ENCODE results near the gene TCP11L1. TPM values are rescaled to one million over a fixed set of nuclear protein-coding genes. Genes with fewer than 3 reads are reported as not detected.

TCP11L1 gene
- total RNA-seq, 1 experiment from 2014 or later, result 16.8 TPM

DNA sequence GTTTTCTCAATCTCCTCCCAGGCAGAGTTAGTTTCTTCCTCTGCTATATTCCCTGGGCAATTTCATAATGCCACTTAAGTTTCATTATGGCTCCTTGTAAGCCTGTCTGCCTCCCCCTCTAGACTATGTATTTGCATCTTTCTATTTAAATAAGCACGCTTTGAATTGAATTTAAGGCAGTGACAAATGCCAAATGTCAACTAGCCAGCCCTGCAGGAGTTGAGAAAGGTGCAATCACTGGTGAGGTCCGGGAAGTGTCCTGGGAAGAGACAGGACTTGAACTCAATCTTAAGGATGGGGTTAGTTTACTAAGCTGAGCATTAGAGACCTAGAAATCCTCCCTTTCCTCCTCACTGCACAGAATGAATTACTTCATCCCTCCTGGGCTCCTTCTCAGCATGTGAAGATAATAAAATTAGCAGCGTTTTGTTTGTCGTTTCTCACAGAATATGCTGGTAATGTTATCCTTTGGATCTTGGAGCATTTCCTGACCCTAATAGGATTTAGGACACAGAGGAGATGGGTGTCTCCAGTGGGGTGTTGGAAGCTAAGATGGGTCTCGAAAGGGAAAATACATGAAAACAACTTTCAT is 1.6 kb downstream of the TCP11L1 start:
- no peak overlapping the region for H3K27ac Mint-ChIP-seq
- POLR2A ChIA-PET, result interaction anchor here (0.8 to 2.1 kb wide), 5 partner anchors 16 to 121 kb away, joined by 3 to 11 read pairs (median 3); partner anchors contain the start of gene CSTF3

DNA sequence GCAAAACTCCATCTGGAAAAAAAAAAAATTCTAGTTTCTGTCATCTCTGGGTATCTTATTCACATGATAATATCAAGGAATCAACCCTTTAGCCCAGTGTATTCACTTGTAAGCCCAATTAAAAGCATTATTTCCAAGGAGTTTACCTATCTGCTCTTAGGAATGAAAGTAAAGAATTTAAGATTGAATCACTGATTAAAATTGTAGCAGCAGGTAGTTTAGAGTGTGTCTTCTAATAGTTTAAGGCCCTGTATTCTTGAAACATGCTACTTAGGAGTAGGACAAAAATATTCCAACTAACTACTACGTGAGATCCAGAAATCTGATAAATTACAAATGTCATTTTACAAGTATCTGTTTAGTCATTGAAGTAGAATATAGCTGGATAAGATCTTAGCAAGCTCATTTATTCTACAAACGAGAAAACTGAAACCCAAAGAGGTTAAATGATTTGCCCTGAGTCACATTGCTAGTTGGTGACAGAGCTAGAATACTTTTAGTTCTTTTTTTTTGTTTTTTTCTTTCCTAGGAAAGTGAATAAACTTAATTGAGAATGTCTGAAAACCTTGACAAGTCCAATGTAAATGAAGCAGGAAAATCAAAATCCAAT is 4.0 kb downstream of the TCP11L1 start:
- peaks cover 5% of the 10 kb centered on the region for H3K9me3 Mint-ChIP-seq
- peaks cover 33% of the 10 kb centered on the region for H3K36me3 Mint-ChIP-seq
- no peak overlapping the region for H3K27ac Mint-ChIP-seq
- no peak for ATAC-seq
- H3K27me3 Mint-ChIP-seq (ENCODE audit: low read depth), result no peaks in the 10 kb centered on the region
- ChIA-PET POLR2A (interaction anchor here (0.6 kb wide), 1 partner anchor 28 kb away, joined by 3 read pairs; no protein-coding TSS in a partner anchor), CTCF (no interaction called here)
- no peak for TF ChIP-seq NFYB (CRISPR knock-in tag; conservative IDR thresholded peaks at IDR 0.05; ENCODE audit: low read depth)
- TF ChIP-seq FOXJ3 (CRISPR knock-in tag; IDR thresholded peaks at IDR 0.05; ENCODE audit: borderline replicate concordance), result no peak
- no peak for TF ChIP-seq CTCF (IDR thresholded peaks at IDR 0.05)
- TF ChIP-seq ATF3 (CRISPR knock-in tag; conservative IDR thresholded peaks at IDR 0.05), result no peak
- TF ChIP-seq ATF6 (CRISPR knock-in tag; IDR thresholded peaks at IDR 0.05), result no peak
- no peak for TF ChIP-seq GRHL2 (CRISPR knock-in tag; IDR thresholded peaks at IDR 0.05; ENCODE audit: insufficient replicate concordance, severe bottlenecking)
- peaks cover 10% of the 10 kb centered on the region for H3K4me1 Mint-ChIP-seq
- no peak for DNase-seq (ENCODE audit: low spot score)
- H3K4me3 Mint-ChIP-seq, result no peak overlapping the region

More for the DNA sequence above, 1.6 kb downstream of the TCP11L1 start:
- no peak for TF ChIP-seq ATF1 (CRISPR knock-in tag; IDR thresholded peaks at IDR 0.05)
- no peak for TF ChIP-seq IRF1 (CRISPR knock-in tag; IDR thresholded peaks at IDR 0.05)
- no peak for TF ChIP-seq CTCF (IDR thresholded peaks at IDR 0.05)
- TF ChIP-seq, protein P1, sequence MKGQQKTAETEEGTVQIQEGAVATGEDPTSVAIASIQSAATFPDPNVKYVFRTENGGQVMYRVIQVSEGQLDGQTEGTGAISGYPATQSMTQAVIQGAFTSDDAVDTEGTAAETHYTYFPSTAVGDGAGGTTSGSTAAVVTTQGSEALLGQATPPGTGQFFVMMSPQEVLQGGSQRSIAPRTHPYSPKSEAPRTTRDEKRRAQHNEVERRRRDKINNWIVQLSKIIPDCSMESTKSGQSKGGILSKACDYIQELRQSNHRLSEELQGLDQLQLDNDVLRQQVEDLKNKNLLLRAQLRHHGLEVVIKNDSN (CRISPR knock-in tag; IDR thresholded peaks at IDR 0.05), result no peak
- no peak for TF ChIP-seq CREB1 (CRISPR knock-in tag; IDR thresholded peaks at IDR 0.05)
- TF ChIP-seq, protein P2, sequence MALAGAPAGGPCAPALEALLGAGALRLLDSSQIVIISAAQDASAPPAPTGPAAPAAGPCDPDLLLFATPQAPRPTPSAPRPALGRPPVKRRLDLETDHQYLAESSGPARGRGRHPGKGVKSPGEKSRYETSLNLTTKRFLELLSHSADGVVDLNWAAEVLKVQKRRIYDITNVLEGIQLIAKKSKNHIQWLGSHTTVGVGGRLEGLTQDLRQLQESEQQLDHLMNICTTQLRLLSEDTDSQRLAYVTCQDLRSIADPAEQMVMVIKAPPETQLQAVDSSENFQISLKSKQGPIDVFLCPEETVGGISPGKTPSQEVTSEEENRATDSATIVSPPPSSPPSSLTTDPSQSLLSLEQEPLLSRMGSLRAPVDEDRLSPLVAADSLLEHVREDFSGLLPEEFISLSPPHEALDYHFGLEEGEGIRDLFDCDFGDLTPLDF (CRISPR knock-in tag; IDR thresholded peaks at IDR 0.05), result no peak
- no peak for TF ChIP-seq ESRRA (CRISPR knock-in tag; IDR thresholded peaks at IDR 0.05; ENCODE audit: borderline replicate concordance)
- TF ChIP-seq NR3C1 (CRISPR knock-in tag; conservative IDR thresholded peaks at IDR 0.05; ENCODE audit: low read depth), result no peak
- no peak for TF ChIP-seq ZNF423 (CRISPR knock-in tag; IDR thresholded peaks at IDR 0.05)
- TF ChIP-seq AR (CRISPR knock-in tag; IDR thresholded peaks at IDR 0.05), result no peak
- no peak for TF ChIP-seq KAT7 (CRISPR knock-in tag; IDR thresholded peaks at IDR 0.05; ENCODE audit: borderline replicate concordance)
- CTCF ChIA-PET, result interaction anchor here (1.5 kb wide), 1 partner anchor 24 kb away, joined by 3 read pairs; no protein-coding TSS in a partner anchor
- Mint-ChIP-seq H3K4me1 (peaks cover 10% of the 10 kb centered on the region), H3K4me3 (peak overlapping the region; percentile 84), H3K9me3 (peaks cover 5% of the 10 kb centered on the region), H3K27me3 (ENCODE audit: low read depth) (no peaks in the 10 kb centered on the region), H3K36me3 (peaks cover 21% of the 10 kb centered on the region)
- no peak for ATAC-seq
- no peak for DNase-seq (ENCODE audit: low spot score)

Data from WTC11 (cell line).